Mesothelial cell of epicardium (in vitro differentiated cells): ENCODE results near the gene CLMP. TPM values are rescaled to one million over a fixed set of nuclear protein-coding genes. Genes with fewer than 3 reads are reported as not detected.

ENCODE experiments used
- DNase-seq, 2 experiments: peaks; one replicate each; pipeline ENCODE4 v3.0.0; 2021; ENCODE audit warnings: low spot score in 2 of 2; ENCODE audit not compliant: unreplicated experiment in 2 of 2
- H3K27ac Mint-ChIP-seq: 2 replicates; pipeline ENCODE4 v1.8.0; 2021; ENCODE audit warnings: mixed read lengths
- H3K27me3 Mint-ChIP-seq: 2 replicates; pipeline ENCODE4 v1.8.0; 2021; ENCODE audit warnings: low read depth, mixed read lengths
- H3K36me3 Mint-ChIP-seq: 2 replicates; pipeline ENCODE4 v1.8.0; 2021; ENCODE audit warnings: mixed read lengths
- H3K4me1 Mint-ChIP-seq: 2 replicates; pipeline ENCODE4 v1.8.0; 2021; ENCODE audit warnings: mixed read lengths
- H3K4me3 Mint-ChIP-seq: 2 replicates; pipeline ENCODE4 v1.8.0; 2021; ENCODE audit warnings: mild to moderate bottlenecking, moderate library complexity, mixed read lengths
- H3K9me3 Mint-ChIP-seq: 2 replicates; pipeline ENCODE4 v1.8.0; 2021; ENCODE audit warnings: mixed read lengths
- total RNA-seq: library from RNA; stranded (reverse); gene quantifications from 3 replicates; pipeline ENCODE4 v1.2.1, GENCODE V29; 2021
- TF ChIP-seq, protein P1 (sequence below): fragments of 200-600 bp; sonication (generic); IDR thresholded peaks from one replicate; pipeline ENCODE4 v1.5.0; 2021; ENCODE audit warnings: antibody characterized with exemption; ENCODE audit not compliant: unreplicated experiment

Gene CLMP
- total RNA-seq, 1 donor from 2014 or later: 18.0 TPM

DNA sequence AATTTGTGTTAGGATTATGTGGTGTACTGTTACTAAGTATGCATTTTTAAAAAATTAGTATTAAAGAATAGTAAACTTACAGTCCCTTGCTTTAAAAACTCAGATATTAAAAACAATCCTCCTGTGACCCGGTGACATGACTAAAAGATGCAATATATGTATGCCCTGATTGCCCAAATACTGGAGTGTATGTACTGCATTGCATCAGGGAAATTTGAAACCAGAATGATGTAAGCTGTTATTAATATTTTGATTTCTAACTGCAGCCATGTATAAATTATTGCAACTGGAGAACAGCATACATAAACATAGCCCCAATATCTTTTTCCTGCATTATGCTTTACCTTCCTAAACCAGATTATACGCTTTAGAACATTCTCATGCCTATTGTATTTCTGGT lies 129.4 kb downstream of the CLMP start:
- TF ChIP-seq, protein P1, sequence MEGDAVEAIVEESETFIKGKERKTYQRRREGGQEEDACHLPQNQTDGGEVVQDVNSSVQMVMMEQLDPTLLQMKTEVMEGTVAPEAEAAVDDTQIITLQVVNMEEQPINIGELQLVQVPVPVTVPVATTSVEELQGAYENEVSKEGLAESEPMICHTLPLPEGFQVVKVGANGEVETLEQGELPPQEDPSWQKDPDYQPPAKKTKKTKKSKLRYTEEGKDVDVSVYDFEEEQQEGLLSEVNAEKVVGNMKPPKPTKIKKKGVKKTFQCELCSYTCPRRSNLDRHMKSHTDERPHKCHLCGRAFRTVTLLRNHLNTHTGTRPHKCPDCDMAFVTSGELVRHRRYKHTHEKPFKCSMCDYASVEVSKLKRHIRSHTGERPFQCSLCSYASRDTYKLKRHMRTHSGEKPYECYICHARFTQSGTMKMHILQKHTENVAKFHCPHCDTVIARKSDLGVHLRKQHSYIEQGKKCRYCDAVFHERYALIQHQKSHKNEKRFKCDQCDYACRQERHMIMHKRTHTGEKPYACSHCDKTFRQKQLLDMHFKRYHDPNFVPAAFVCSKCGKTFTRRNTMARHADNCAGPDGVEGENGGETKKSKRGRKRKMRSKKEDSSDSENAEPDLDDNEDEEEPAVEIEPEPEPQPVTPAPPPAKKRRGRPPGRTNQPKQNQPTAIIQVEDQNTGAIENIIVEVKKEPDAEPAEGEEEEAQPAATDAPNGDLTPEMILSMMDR: no peak
- H3K4me3 Mint-ChIP-seq: no peak overlapping the region
- H3K27ac Mint-ChIP-seq: peak overlapping the region; percentile 76
- no peak for DNase-seq
- peaks cover 9% of the 10 kb centered on the region for H3K36me3 Mint-ChIP-seq
- H3K9me3 Mint-ChIP-seq: no peaks in the 10 kb centered on the region
- H3K4me1 Mint-ChIP-seq: peaks cover 45% of the 10 kb centered on the region
- H3K27me3 Mint-ChIP-seq: no peaks in the 10 kb centered on the region

DNA sequence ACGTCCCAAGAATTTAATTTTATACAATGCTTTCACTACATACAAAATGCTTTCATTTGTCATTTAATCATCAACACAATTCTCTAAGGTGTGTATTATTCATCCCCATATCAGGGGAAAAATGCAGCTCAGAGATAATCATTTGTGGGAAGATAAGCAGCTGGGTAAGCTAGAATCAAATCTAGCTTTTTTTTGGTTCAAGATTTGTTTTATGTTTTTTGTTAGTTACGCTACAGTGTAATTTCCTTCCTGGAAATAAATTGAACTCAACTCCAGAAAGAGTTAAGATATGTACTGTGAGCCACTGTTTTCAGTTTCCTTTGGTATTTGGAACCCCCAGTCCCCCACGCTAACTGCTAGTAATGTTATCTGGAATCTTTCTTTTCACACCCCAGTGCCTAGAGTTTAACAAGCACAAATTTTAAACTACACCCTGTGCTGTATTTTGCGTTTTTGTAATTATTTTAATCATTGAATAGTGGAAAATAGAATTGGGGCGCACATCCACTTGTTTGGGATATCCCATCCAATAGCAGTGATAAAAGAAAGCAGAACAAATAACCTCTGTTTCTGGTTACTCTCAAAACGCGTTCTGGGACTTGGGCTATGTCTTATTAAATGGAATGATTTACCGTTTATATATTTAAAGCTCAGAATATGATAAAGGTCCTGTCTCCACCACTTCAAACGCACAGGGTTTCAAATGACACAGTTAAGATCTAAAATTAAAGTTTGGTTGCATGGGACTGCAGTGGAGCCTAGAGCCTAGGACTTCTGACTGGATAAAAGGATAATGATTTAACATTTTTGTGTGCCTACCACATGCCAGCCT lies 131.0 kb downstream of the CLMP start:
- DNase-seq: no peak
- Mint-ChIP-seq H3K27ac (peak overlapping the region; percentile 98), H3K4me1 (peaks cover 51% of the 10 kb centered on the region), H3K36me3 (peaks cover 23% of the 10 kb centered on the region), H3K4me3 (peak overlapping the region; percentile 93), H3K9me3 (no peaks in the 10 kb centered on the region), H3K27me3 (no peaks in the 10 kb centered on the region)
- TF ChIP-seq, protein P1: no peak

DNA sequence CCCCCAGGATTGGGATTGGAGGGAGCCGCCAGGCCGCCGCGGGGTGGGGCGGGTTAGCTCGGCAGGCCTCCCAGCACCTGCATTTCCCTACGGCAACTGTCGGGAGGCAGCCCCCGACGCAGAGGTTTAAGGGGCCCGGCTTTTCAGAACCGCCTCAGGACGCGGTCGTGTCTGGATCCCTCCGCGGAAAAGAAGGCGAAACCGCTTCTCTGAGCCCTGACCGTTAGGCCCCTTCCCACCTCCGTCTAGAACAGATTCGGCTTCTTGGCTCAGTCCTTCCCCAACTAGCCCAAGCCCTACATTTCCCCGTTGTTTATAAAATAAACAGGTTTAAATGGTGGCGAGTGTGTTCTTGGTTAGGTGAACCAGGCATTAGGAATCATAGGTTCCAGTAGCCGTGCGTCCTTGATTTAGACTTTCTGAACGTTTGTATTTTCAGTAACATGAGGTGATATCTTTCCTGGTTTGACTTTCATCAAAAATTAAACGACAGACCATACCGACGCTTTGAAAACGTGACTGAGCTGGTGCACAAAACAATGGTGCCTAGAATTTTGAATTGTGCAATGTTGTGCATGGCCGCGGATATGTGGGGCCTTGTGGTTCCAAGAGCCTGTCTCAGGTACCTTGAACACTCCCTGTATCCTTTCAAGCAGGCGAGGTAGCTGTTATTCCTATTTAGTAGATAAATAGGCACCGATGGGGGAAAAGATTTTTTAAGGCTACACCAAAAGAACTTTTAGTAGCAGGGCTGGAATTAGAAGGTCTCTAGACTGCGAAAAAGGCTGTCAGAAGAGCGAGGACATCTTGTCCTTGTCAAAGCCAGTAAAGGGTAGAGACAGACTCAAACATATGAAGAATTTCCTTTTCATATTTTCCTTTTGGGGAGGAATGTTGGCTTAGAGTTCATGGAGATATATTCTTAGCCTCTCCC lies 131.9 kb downstream of the CLMP start:
- Mint-ChIP-seq H3K27ac (peak overlapping the region; percentile 98), H3K4me1 (peaks cover 57% of the 10 kb centered on the region), H3K36me3 (peaks cover 29% of the 10 kb centered on the region), H3K4me3 (peak overlapping the region; percentile 93), H3K27me3 (no peaks in the 10 kb centered on the region), H3K9me3 (no peaks in the 10 kb centered on the region)
- no peak for DNase-seq
- TF ChIP-seq, protein P1: no peak

DNA sequence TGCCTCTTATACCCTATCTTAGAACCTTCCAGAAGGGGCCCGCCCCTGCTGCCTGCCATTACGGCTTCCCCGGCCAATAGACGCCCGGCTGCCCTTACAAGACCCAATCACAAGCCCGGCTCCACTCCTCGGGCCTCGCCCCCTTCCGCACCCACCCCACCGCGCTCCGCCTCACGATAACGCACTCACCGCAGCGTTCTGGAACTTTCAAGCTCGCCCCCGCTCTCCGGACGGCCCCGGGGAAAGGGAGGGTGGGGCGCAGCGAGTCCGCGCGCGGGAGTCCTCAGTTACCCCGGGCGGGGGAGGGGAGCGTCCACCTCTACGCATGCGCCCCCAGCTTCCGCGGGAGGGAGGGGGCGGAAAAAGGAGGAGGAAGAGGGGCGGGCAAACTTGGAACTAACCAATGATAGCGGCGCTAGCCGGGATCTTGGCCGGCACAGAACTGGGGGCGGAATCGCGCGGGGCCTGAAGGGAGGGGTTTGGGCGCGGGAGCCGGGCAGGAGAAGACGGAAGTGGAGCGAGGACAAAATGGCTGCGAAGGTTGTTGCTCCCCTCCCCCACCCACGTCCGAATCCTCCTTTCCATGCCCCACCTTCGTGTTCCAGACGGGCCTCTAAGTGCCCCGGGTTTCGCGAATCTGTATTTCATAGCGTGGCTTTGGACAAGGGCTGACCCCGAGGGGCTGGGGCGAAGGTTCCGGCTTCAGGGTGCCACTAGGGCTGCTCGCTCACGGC lies 132.7 kb downstream of the CLMP start:
- Mint-ChIP-seq H3K4me1 (peaks cover 57% of the 10 kb centered on the region), H3K27ac (peak overlapping the region; percentile 98), H3K4me3 (peak overlapping the region; percentile 93), H3K36me3 (peaks cover 36% of the 10 kb centered on the region), H3K9me3 (no peaks in the 10 kb centered on the region), H3K27me3 (no peaks in the 10 kb centered on the region)
- TF ChIP-seq, protein P1: no peak
- DNase-seq: peak; percentile 97 to 99

DNA sequence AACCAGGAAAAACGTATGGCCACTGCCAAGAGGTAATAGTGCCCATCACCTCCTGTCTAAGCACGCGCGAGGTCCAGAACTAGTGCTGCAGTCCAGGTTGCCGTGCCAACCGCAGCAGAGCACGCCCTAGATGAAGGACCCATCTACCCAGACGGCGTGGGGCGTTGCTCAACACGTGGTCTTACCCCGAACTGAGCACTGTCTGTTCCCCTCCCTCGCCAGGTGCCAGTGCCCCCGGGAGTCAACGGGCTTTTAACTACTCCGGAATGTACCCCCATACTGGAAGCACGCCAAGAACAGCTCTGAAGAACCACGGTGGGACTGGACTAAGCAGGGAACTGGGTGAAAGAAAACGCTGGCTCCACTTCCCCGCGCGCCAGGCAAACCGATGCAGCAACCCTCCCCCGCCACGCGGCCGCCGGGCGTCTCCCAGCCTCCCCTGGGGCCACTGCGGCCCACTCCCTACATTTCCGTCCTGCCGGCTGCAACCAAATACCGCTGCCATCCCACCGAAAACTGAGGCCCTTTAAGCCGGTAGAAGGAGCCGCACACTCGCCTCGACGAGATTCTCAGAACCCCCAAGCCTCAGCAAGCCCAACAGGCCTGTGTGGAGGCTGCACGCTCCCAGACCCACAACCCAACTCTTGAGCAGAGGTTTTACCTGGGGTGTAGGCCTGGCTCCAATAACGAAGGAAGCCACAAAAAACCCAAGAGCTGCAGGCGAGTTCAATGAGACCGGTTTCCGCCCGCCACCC lies 133.5 kb downstream of the CLMP start, which contains the start of gene HSPA8:
HSPA8 (minus strand) TSS at position 734 of the 755 bp plus-strand sequence. CDS start 812 bp downstream, outside the sequence.
- Mint-ChIP-seq H3K36me3 (peaks cover 41% of the 10 kb centered on the region), H3K27me3 (no peaks in the 10 kb centered on the region), H3K9me3 (no peaks in the 10 kb centered on the region), H3K27ac (peak within 1 kb of the TSS; percentile 98), H3K4me1 (peaks cover 61% of the 10 kb centered on the region), H3K4me3 (peak within 1 kb of the TSS; percentile 93)
- TF ChIP-seq, protein P1: no peak
- peak; percentile 35 to 63 for DNase-seq
